WTC11 (cell line): Measurements from ENCODE around the gene FAR1.

Experiments
- E2F5 ChIP-seq: sonication (generic); formaldehyde crosslinking; IDR thresholded peaks from 2 replicates; pipeline ENCODE4 v1.8.1; 2022; ENCODE audit warnings: mild to moderate bottlenecking, moderate library complexity, missing genetic modification reagents
- MYBL2 ChIP-seq: sonication (generic); formaldehyde crosslinking; IDR thresholded peaks from 2 replicates; pipeline ENCODE4 v1.8.1; 2023; ENCODE audit warnings: mild to moderate bottlenecking, moderate library complexity, missing genetic modification reagents
- ZNF138 ChIP-seq: sonication (generic); formaldehyde crosslinking; conservative IDR thresholded peaks from 2 replicates; pipeline ENCODE4 v1.8.1; 2022; ENCODE audit warnings: mild to moderate bottlenecking, moderate library complexity, missing genetic modification reagents
- ZNF396 ChIP-seq: fragments of 250-450 bp; sonication (Bioruptor Pico); IDR thresholded peaks from 2 replicates; pipeline ENCODE4 v1.8.0; 2021; ENCODE audit warnings: mild to moderate bottlenecking, moderate library complexity, borderline replicate concordance

GRCh38 chr11:13761250-13761649 lies 92.8 kb downstream of the FAR1 start:
- TF ChIP-seq ZNF396 (CRISPR knock-in tag) (no peak), E2F5 (CRISPR knock-in tag) (no peak), MYBL2 (CRISPR knock-in tag) (no peak), ZNF138 (CRISPR knock-in tag) (no peak)
